Measurements from ENCODE around the gene LMF2.
"Not testable (repeated sequence)": the region's sequence is repeated elsewhere in the genome, so short reads cannot be mapped to it uniquely, and the experiment has no call there.

LMF2 gene

GRCh38 chr22:50520826-50521453 is 13.4 kb upstream of the LMF2 start:
- Histone ChIP-seq H3K4me1 (ENCODE audit: control insufficient read depth in 1 of 2, insufficient read depth in 1 of 2, low read depth in 1 of 2, low read length in 1 of 2) (peaks cover 16 to 18% of the 10 kb centered on the region in 2 experiments), H3K27me3 (no peaks in the 10 kb centered on the region), H3K36me3 (peaks cover 69% of the 10 kb centered on the region), H3K4me3 (ENCODE audit: low read depth in 1 of 2, low read length in 1 of 2) (no peak overlapping the region), H3K9me3 (no peaks in the 10 kb centered on the region), H3K27ac (no peak overlapping the region)
- TF ChIP-seq CTCF (IDR thresholded peaks at IDR 0.05) = no peak

GRCh38 chr22:50520184-50520583 is 12.7 kb upstream of the LMF2 start:
- not testable (repeated sequence) for H3K9me3 ChIP-seq; H3K27ac ChIP-seq; H3K4me3 ChIP-seq (ENCODE audit: low read depth in 1 of 2, low read length in 1 of 2); H3K27me3 ChIP-seq
- Histone ChIP-seq H3K36me3 (peaks cover 69% of the 10 kb centered on the region), H3K4me1 (ENCODE audit: control insufficient read depth in 1 of 2, insufficient read depth in 1 of 2, low read depth in 1 of 2, low read length in 1 of 2) (peaks cover 13% of the 10 kb centered on the region in 2 experiments)

- H3K4me1 ChIP-seq (ENCODE audit: control insufficient read depth in 1 of 2, insufficient read depth in 1 of 2, low read depth in 1 of 2, low read length in 1 of 2) = peaks cover 2 to 3% of the 10 kb centered on the region in 2 experiments
Observed at GRCh38 chr22:50519151-50519550, 11.6 kb upstream of the LMF2 start.

GRCh38 chr22:50518606-50519005 is 11.1 kb upstream of the LMF2 start:
- no peaks in the 10 kb centered on the region for H3K9me3 ChIP-seq
- no peak for TF ChIP-seq CTCF (IDR thresholded peaks at IDR 0.05)
- H3K36me3 ChIP-seq = peaks cover 64% of the 10 kb centered on the region
- H3K27ac ChIP-seq = no peak overlapping the region
- H3K4me3 ChIP-seq (ENCODE audit: low read depth in 1 of 2, low read length in 1 of 2) = no peak overlapping the region
- no peaks in the 10 kb centered on the region for H3K4me1 ChIP-seq (ENCODE audit: control insufficient read depth in 1 of 2, insufficient read depth in 1 of 2, low read depth in 1 of 2, low read length in 1 of 2)
- no peaks in the 10 kb centered on the region for H3K27me3 ChIP-seq

More at GRCh38 chr22:50519151-50519550, 11.6 kb upstream of the LMF2 start:
- Histone ChIP-seq H3K36me3 (peaks cover 69% of the 10 kb centered on the region), H3K9me3 (no peaks in the 10 kb centered on the region), H3K27ac (no peak overlapping the region), H3K27me3 (no peaks in the 10 kb centered on the region), H3K4me3 (ENCODE audit: low read depth in 1 of 2, low read length in 1 of 2) (no peak overlapping the region)
- TF ChIP-seq CTCF (IDR thresholded peaks at IDR 0.05) = no peak

GRCh38 chr22:50517495-50518260 is 10.2 kb upstream of the LMF2 start:
- H3K4me3 ChIP-seq (ENCODE audit: low read depth in 1 of 2, low read length in 1 of 2) = no peak overlapping the region
- peaks cover 54% of the 10 kb centered on the region for H3K36me3 ChIP-seq
- TF ChIP-seq CTCF (IDR thresholded peaks at IDR 0.05) = no peak
- H3K4me1 ChIP-seq (ENCODE audit: control insufficient read depth in 1 of 2, insufficient read depth in 1 of 2, low read depth in 1 of 2, low read length in 1 of 2) = no peaks in the 10 kb centered on the region
- H3K9me3 ChIP-seq = no peaks in the 10 kb centered on the region
- no peak overlapping the region for H3K27ac ChIP-seq
- H3K27me3 ChIP-seq = no peaks in the 10 kb centered on the region

GRCh38 chr22:50516891-50517290 is 9.4 kb upstream of the LMF2 start:
- no peak for TF ChIP-seq CTCF (IDR thresholded peaks at IDR 0.05)
- Histone ChIP-seq H3K4me3 (ENCODE audit: low read depth in 1 of 2, low read length in 1 of 2) (no peak overlapping the region), H3K4me1 (ENCODE audit: control insufficient read depth in 1 of 2, insufficient read depth in 1 of 2, low read depth in 1 of 2, low read length in 1 of 2) (no peaks in the 10 kb centered on the region), H3K27ac (no peak overlapping the region), H3K9me3 (no peaks in the 10 kb centered on the region), H3K36me3 (peaks cover 47% of the 10 kb centered on the region), H3K27me3 (no peaks in the 10 kb centered on the region)
